ENCODE results near the gene CDH20.

The CDH20 gene

GRCh38 chr18:61531891-61532290 is 198.7 kb downstream of the CDH20 start:
- no peak for DNase-seq (ENCODE audit: low read depth)

GRCh38 chr18:61535401-61535800 is 202.2 kb downstream of the CDH20 start:
- DNase-seq (ENCODE audit: low read depth): no peak

GRCh38 chr18:61541673-61542072 is 208.4 kb downstream of the CDH20 start:
- DNase-seq (ENCODE audit: low read depth): no peak

GRCh38 chr18:61542596-61542995 is 209.4 kb downstream of the CDH20 start:
- no peak for DNase-seq (ENCODE audit: low read depth)

- DNase-seq (ENCODE audit: low read depth): no peak
Measured at GRCh38 chr18:61543518-61543917, 210.3 kb downstream of the CDH20 start.

GRCh38 chr18:61544178-61544577 is 210.9 kb downstream of the CDH20 start:
- DNase-seq (ENCODE audit: low read depth): no peak

GRCh38 chr18:61545281-61546245 is 212.3 kb downstream of the CDH20 start:
- DNase-seq (ENCODE audit: low read depth): no peak

GRCh38 chr18:61546590-61546989 is 213.4 kb downstream of the CDH20 start:
- no peak for DNase-seq (ENCODE audit: low read depth)

GRCh38 chr18:61549416-61549815 is 216.2 kb downstream of the CDH20 start:
- no peak for DNase-seq (ENCODE audit: low read depth)

GRCh38 chr18:61549889-61550288 is 216.7 kb downstream of the CDH20 start:
- DNase-seq (ENCODE audit: low read depth): no peak

GRCh38 chr18:61551586-61551985 is 218.4 kb downstream of the CDH20 start:
- no peak for DNase-seq (ENCODE audit: low read depth)

- no peak for DNase-seq (ENCODE audit: low read depth)
Measured at GRCh38 chr18:61553045-61553659, 219.9 kb downstream of the CDH20 start.

GRCh38 chr18:61554117-61554776 is 221.0 kb downstream of the CDH20 start:
- no peak for DNase-seq (ENCODE audit: low read depth)

- DNase-seq (ENCODE audit: low read depth): no peak
Measured at GRCh38 chr18:61554946-61555361, 221.7 kb downstream of the CDH20 start.

GRCh38 chr18:61556316-61556715 is 223.1 kb downstream of the CDH20 start:
- DNase-seq (ENCODE audit: low read depth): no peak

GRCh38 chr18:61556862-61557261 is 223.6 kb downstream of the CDH20 start:
- DNase-seq (ENCODE audit: low read depth): no peak

GRCh38 chr18:61569176-61569892 is 236.1 kb downstream of the CDH20 start:
- DNase-seq (ENCODE audit: low read depth): no peak

- DNase-seq (ENCODE audit: low read depth): no peak
Measured at GRCh38 chr18:61570070-61570469, 236.8 kb downstream of the CDH20 start.

GRCh38 chr18:61572084-61572655 is 238.9 kb downstream of the CDH20 start:
- DNase-seq (ENCODE audit: low read depth): no peak

- no peak for DNase-seq (ENCODE audit: low read depth)
Measured at GRCh38 chr18:61572871-61573270, 239.6 kb downstream of the CDH20 start.

GRCh38 chr18:61574665-61575064 is 241.4 kb downstream of the CDH20 start:
- no peak for DNase-seq (ENCODE audit: low read depth)

- no peak for DNase-seq (ENCODE audit: low read depth)
Measured at GRCh38 chr18:61575419-61575818, 242.2 kb downstream of the CDH20 start.
